ENCODE data around the gene FCAMR. TPM values are rescaled to one million over a fixed set of nuclear protein-coding genes. Genes with fewer than 3 reads are reported as not detected.

Gene FCAMR
- total and polyA plus RNA-seq, 2 donors (not counting 3 experiments of a cell fraction or from before 2014, with no cell fraction given) = not detected

- H3K36me3 ChIP-seq (ENCODE audit: control insufficient read depth in 2 of 2, extremely low read depth in 1 of 2, insufficient read depth in 2 of 2, low read length in 2 of 2) = no peaks in the 10 kb centered on the region
- CTCF ChIA-PET = interaction anchor here (1.1 kb wide), 1 partner anchor 17 kb away, joined by 3 read pairs; no protein-coding TSS in a partner anchor
These were observed 37.2 kb upstream of the FCAMR start for GRCh38 chr1:207007352-207008033.

More at GRCh38 chr1:207007352-207008033, 37.2 kb upstream of the FCAMR start:
- H4K20me1 ChIP-seq (replicated peaks; ENCODE audit: control insufficient read depth, extremely low read depth, insufficient read depth, low read length) = no peaks in the 10 kb centered on the region
- H3K9me1 ChIP-seq (replicated peaks; ENCODE audit: control insufficient read depth, extremely low read depth, insufficient read depth, low read length) = no peaks in the 10 kb centered on the region
- H3K4me3 ChIP-seq (replicated peaks in 1 of 3; ENCODE audit: insufficient read depth in 1 of 3, low read depth in 1 of 3, low read length in 3 of 3) = no peak overlapping the region
- dilution Hi-C loops (cut with MboI; ENCODE audit: extremely low pct_ligation_motif_present, low sequenced_read_pairs) = no loop called here
- H3K79me2 ChIP-seq (ENCODE audit: control insufficient read depth, insufficient read depth, low read length) = no peaks in the 10 kb centered on the region
- no peak for DNase-seq (ENCODE audit: low read depth, low spot score)
- no peak overlapping the region for H3K27ac ChIP-seq (ENCODE audit: insufficient read depth, low read depth, low read length)
- H3K4me1 ChIP-seq (ENCODE audit: control insufficient read depth, extremely low read depth, insufficient read depth, low read length) = no peaks in the 10 kb centered on the region
- H3K9ac ChIP-seq (replicated peaks; ENCODE audit: extremely low read depth, insufficient read depth, low read length) = no peak overlapping the region
- peaks cover 5 to 10% of the 10 kb centered on the region in 2 experiments for H3K27me3 ChIP-seq (ENCODE audit: control insufficient read depth in 2 of 2, insufficient read depth in 2 of 2, low read length in 2 of 2)
- no peaks in the 10 kb centered on the region for H3K9me3 ChIP-seq (replicated peaks; ENCODE audit: control insufficient read depth, insufficient read depth, low read length)
- no peak for TF ChIP-seq POLR2AphosphoS5 (IDR thresholded peaks at IDR 0.05; ENCODE audit: insufficient read depth, low read depth, low read length)
- TF ChIP-seq GATA2 (IDR thresholded peaks at IDR 0.05; ENCODE audit: insufficient read depth, insufficient read length, low read depth, low read length) = no peak
- no peak for TF ChIP-seq MAX (IDR thresholded peaks at IDR 0.05; ENCODE audit: insufficient read depth, insufficient read length)
- TF ChIP-seq POLR2A (IDR thresholded peaks at IDR 0.05; ENCODE audit: low read depth, low read length) = no peak
- no peak for TF ChIP-seq CTCF (IDR thresholded peaks at IDR 0.05; ENCODE audit: extremely low read depth in 1 of 2, insufficient read depth in 1 of 2, low read depth in 1 of 2, low read length in 2 of 2)
- no peak for TF ChIP-seq FOS (IDR thresholded peaks at IDR 0.05; ENCODE audit: borderline replicate concordance, insufficient read depth, low read length)
- no peak for TF ChIP-seq JUN (IDR thresholded peaks at IDR 0.05; ENCODE audit: borderline replicate concordance, insufficient read depth, insufficient read length, low read depth)
- no peak for TF ChIP-seq MYC (IDR thresholded peaks at IDR 0.05; ENCODE audit: low read depth, low read length)
- TF ChIP-seq EZH2 (IDR thresholded peaks at IDR 0.05; ENCODE audit: borderline replicate concordance, low read depth, low read length, severe bottlenecking) = no peak
- no TSS peak for BruUV-seq (replicated peaks)
- H3K4me2 ChIP-seq (ENCODE audit: insufficient read depth, low read length) = no peak overlapping the region
- no peak for FAIRE-seq
- intact Hi-C loops (cut with micrococcal nuclease) = no loop called here
- POLR2A ChIA-PET = no interaction called here
- no peak overlapping the region for H2AFZ ChIP-seq (ENCODE audit: low read depth, low read length)

Data from endothelial cell of umbilical vein (primary cell).